Activated CD4-positive, alpha-beta memory T cell treated with anti-CD3 and anti-CD28 coated beads, Interleukin-2, amount 10 ng/mL, durations not matched to agents 7 days and 5 days (primary cell): ENCODE results near the gene ADAMTSL2. TPM values are rescaled to one million over a fixed set of nuclear protein-coding genes. Genes with fewer than 3 reads are reported as not detected.

Source experiments
- CTCF ChIA-PET: fragments of 350-600 bp; sonication (Branson Sonifier 250); formaldehyde crosslinking; loops from one replicate; lab custom pipeline; 2021; ENCODE audit warnings: antibody characterized with exemption, inconsistent platforms; lab: Charles Lee
- POLR2A ChIA-PET: fragments of 350-600 bp; sonication (Branson Sonifier 250); formaldehyde crosslinking; loops from one replicate; lab custom pipeline; 2021; ENCODE audit warnings: antibody characterized with exemption; lab: Charles Lee
- DNase-seq: peaks from one replicate; pipeline ENCODE4 v3.0.0-alpha.2; 2020
- H3K27ac Mint-ChIP-seq: one replicate; pipeline ENCODE4 v1.8.0; 2021; ENCODE audit warnings: mild to moderate bottlenecking, mixed read lengths
- H3K27me3 Mint-ChIP-seq: one replicate; pipeline ENCODE4 v1.8.0; 2021; ENCODE audit warnings: mixed read lengths
- H3K36me3 Mint-ChIP-seq: one replicate; pipeline ENCODE4 v1.8.0; 2021; ENCODE audit warnings: low read depth, mixed read lengths
- H3K4me1 Mint-ChIP-seq: one replicate; pipeline ENCODE4 v1.8.0; 2021; ENCODE audit warnings: mixed read lengths
- H3K4me3 Mint-ChIP-seq: one replicate; pipeline ENCODE4 v1.8.0; 2021; ENCODE audit warnings: mild to moderate bottlenecking, mixed read lengths
- H3K9me3 Mint-ChIP-seq: one replicate; pipeline ENCODE4 v1.8.0; 2021; ENCODE audit warnings: mixed read lengths
- total RNA-seq, 2 experiments: library from RNA; stranded (reverse); gene quantifications; one replicate each; pipeline ENCODE4 v1.2.3, GENCODE V29; 2021

Gene ADAMTSL2
- total RNA-seq, 2 experiments from 2014 or later: not detected

DNA sequence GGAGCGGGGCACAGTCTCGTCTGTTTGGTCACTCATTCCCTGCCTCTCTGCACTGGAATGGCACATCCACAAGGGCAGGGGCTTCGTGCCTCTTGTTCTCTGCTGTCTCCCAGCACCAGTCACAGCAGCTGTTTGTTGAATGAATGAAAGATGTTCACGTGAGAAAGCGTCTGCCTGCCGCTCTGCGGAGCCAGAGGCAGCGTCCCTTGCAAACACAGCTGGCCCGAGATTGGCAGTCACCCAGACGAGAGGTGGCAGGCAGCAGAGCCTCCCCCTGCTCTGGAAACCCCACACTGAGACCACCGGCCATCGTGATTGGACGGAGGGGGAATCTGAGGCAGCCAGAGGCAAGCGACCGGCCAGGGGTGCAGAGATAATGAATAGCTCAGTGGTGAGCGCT, 80.7 kb downstream of the ADAMTSL2 start:
- CTCF ChIA-PET: no interaction called here
- POLR2A ChIA-PET: no interaction called here

GRCh38 chr9:133615606-133616188, 81.2 kb downstream of the ADAMTSL2 start:
- no peaks in the 10 kb centered on the region for H3K9me3 Mint-ChIP-seq
- CTCF ChIA-PET: no interaction called here
- peaks cover 20% of the 10 kb centered on the region for H3K27me3 Mint-ChIP-seq
- POLR2A ChIA-PET: no interaction called here
- H3K36me3 Mint-ChIP-seq: no peaks in the 10 kb centered on the region
- no peak overlapping the region for H3K27ac Mint-ChIP-seq
- H3K4me3 Mint-ChIP-seq: no peak overlapping the region
- no peak for DNase-seq
- peaks cover 10% of the 10 kb centered on the region for H3K4me1 Mint-ChIP-seq

More for the DNA sequence above, 80.7 kb downstream of the ADAMTSL2 start:
- no peaks in the 10 kb centered on the region for H3K36me3 Mint-ChIP-seq
- no peak overlapping the region for H3K4me3 Mint-ChIP-seq
- peaks cover 24% of the 10 kb centered on the region for H3K27me3 Mint-ChIP-seq
- H3K9me3 Mint-ChIP-seq: no peaks in the 10 kb centered on the region
- no peak overlapping the region for H3K27ac Mint-ChIP-seq
- peaks cover 8% of the 10 kb centered on the region for H3K4me1 Mint-ChIP-seq
- no peak for DNase-seq

- DNase-seq: no peak
- peaks cover 13% of the 10 kb centered on the region for H3K27me3 Mint-ChIP-seq
- ChIA-PET CTCF (no interaction called here), POLR2A (no interaction called here)
- no peak overlapping the region for H3K4me3 Mint-ChIP-seq
- peaks cover 19% of the 10 kb centered on the region for H3K4me1 Mint-ChIP-seq
- no peaks in the 10 kb centered on the region for H3K36me3 Mint-ChIP-seq
- H3K9me3 Mint-ChIP-seq: no peaks in the 10 kb centered on the region
- no peak overlapping the region for H3K27ac Mint-ChIP-seq
These were observed 82.3 kb downstream of the ADAMTSL2 start for GRCh38 chr9:133616643-133617405.

DNA sequence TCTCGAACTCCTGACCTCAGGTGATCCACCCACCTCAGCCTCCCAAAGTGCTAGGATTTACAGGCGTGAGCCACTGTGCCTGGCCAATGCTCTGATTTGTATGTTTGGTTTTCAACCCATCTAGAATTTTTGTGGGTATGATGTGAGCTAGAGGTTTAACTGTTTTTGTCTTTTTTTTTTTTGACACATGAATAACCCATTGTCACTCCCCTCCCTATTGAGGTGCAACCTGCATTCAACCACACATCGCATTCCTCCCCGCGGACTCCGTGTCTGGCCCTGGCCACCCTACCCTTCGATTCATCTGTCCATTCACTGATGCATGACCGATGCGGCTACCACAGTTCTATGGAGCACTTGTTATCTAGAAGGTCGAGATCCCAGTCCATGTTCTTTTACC, 84.2 kb downstream of the ADAMTSL2 start:
- no peaks in the 10 kb centered on the region for H3K9me3 Mint-ChIP-seq
- H3K36me3 Mint-ChIP-seq: no peaks in the 10 kb centered on the region
- no peak for DNase-seq
- POLR2A ChIA-PET: no interaction called here
- CTCF ChIA-PET: no interaction called here
- no peak overlapping the region for H3K4me3 Mint-ChIP-seq
- peaks cover 23% of the 10 kb centered on the region for H3K4me1 Mint-ChIP-seq
- peaks cover 7% of the 10 kb centered on the region for H3K27me3 Mint-ChIP-seq
- H3K27ac Mint-ChIP-seq: no peak overlapping the region

DNA sequence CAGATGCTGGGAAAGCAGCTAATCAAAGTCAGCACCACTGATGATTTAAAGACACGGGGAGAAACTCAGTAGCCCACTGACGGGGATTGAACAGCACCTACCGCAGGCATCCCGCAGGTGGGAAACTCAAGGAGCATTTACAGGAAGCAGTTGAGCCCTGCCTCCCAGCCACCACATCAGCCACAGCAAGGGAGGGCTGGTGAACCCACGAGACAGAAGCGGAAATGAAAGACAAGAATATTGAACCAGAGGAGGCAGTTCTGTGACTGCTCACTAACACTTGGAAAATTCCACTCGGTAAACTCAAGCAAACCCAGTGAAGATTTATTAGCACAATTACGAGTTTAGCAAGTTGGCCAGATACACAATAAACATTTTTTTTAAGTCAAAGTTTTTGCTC, 85.3 kb downstream of the ADAMTSL2 start:
- DNase-seq: peak; percentile 57
- peaks cover 23% of the 10 kb centered on the region for H3K4me1 Mint-ChIP-seq
- POLR2A ChIA-PET: no interaction called here
- no peak overlapping the region for H3K27ac Mint-ChIP-seq
- H3K27me3 Mint-ChIP-seq: peaks cover 5% of the 10 kb centered on the region
- H3K4me3 Mint-ChIP-seq: no peak overlapping the region
- no peaks in the 10 kb centered on the region for H3K36me3 Mint-ChIP-seq
- CTCF ChIA-PET: no interaction called here
- peaks cover 1% of the 10 kb centered on the region for H3K9me3 Mint-ChIP-seq

DNA sequence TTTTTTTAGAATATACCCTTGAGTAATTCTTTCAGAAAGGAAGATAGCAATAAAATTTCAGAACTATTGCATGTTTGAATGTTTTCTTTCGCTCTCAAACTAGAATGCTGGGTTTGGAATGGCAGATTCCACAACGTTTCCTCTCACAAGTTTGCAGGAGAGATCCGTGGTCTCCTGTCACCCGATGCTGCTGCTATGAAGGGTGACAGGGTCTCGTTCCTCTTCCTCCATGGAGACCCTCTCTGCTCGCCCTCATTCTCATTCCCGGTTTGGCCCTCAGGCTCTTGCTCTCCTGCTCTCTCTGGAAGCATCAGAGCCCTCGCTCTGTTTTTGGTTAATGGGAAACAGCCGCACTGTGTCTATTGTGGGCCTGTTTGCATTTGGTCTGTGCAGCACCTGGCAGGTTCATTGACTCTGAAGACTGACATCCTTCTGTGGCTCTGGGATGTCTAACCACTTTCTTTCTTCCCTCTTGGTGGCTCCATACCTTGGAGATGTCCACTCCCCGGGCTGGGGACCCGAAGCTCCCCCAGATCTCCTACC, 87.3 kb downstream of the ADAMTSL2 start:
- Mint-ChIP-seq H3K4me3 (no peak overlapping the region), H3K36me3 (no peaks in the 10 kb centered on the region), H3K9me3 (peaks cover 12% of the 10 kb centered on the region), H3K27me3 (peaks cover 9% of the 10 kb centered on the region), H3K4me1 (peaks cover 23% of the 10 kb centered on the region), H3K27ac (no peak overlapping the region)
- ChIA-PET CTCF (no interaction called here), POLR2A (no interaction called here)
- DNase-seq: no peak

- DNase-seq: no peak
- ChIA-PET CTCF (no interaction called here), POLR2A (no interaction called here)
- Mint-ChIP-seq H3K4me3 (no peak overlapping the region), H3K36me3 (no peaks in the 10 kb centered on the region), H3K27ac (no peak overlapping the region), H3K27me3 (peaks cover 9% of the 10 kb centered on the region), H3K9me3 (peaks cover 12% of the 10 kb centered on the region), H3K4me1 (peaks cover 23% of the 10 kb centered on the region)
These were observed 88.1 kb downstream of the ADAMTSL2 start for GRCh38 chr9:133622555-133622954.

Other genes starting within 250 kb of the ADAMTSL2 start
- gene SURF6, start 198.5 kb upstream of the ADAMTSL2 start, total RNA-seq: 10 to 100 TPM in 1 of 2 experiments, 1 to 10 TPM in 1; 9.3 to 10.9 TPM
- gene MED22, start 186.6 kb upstream of the ADAMTSL2 start, total RNA-seq: 10 to 100 TPM; 21.1 to 23.3 TPM
- 1,000 to 10,000 TPM; 1,627 to 1,632 TPM for gene RPL7A, start 186.5 kb upstream of the ADAMTSL2 start, total RNA-seq
- 10 to 100 TPM; 33.8 to 37.6 TPM for gene SURF1, start 178.2 kb upstream of the ADAMTSL2 start, total RNA-seq
- gene SURF2, start 178.2 kb upstream of the ADAMTSL2 start, total RNA-seq: 10 to 100 TPM; 10.2 TPM
- gene SURF4, start 158.6 kb upstream of the ADAMTSL2 start, total RNA-seq: 100 to 1,000 TPM; 249 to 260 TPM
- gene STKLD1, start 158.3 kb upstream of the ADAMTSL2 start, total RNA-seq: under 1 TPM; 0.65 to 0.71 TPM
- 10 to 100 TPM; 19.7 to 21.7 TPM for gene REXO4, start 116.7 kb upstream of the ADAMTSL2 start, total RNA-seq
- 1 to 10 TPM; 2.1 to 2.4 TPM for gene ADAMTS13, start 112.3 kb upstream of the ADAMTSL2 start, total RNA-seq
- 1 to 10 TPM in 1 of 2 experiments, under 1 TPM in 1; 0.68 to 1.2 TPM for gene CACFD1, start 74.7 kb upstream of the ADAMTSL2 start, total RNA-seq
- gene SLC2A6, start 55.6 kb upstream of the ADAMTSL2 start, total RNA-seq: 1 to 10 TPM; 1.2 to 2.0 TPM
- not detected for gene MYMK, start 9.7 kb upstream of the ADAMTSL2 start, total RNA-seq
- gene FAM163B, start 74.7 kb downstream of the ADAMTSL2 start, total RNA-seq: not detected
- gene DBH, start 101.7 kb downstream of the ADAMTSL2 start, total RNA-seq: not detected
- gene SARDH, start 203.6 kb downstream of the ADAMTSL2 start, total RNA-seq: under 1 TPM; 0.50 to 0.88 TPM